Articular chondrocyte of knee joint (primary cell): ENCODE results near the gene ACOT2. TPM values are rescaled to one million over a fixed set of nuclear protein-coding genes. Genes with fewer than 3 reads are reported as not detected.

Experiments
- total RNA-seq: library from RNA; depleted of rRNA; stranded (reverse); fragments of >200 nt; gene quantifications from 2 replicates; pipeline ENCODE4 v1.2.3, GENCODE V29; 2012

The ACOT2 gene, protein sequence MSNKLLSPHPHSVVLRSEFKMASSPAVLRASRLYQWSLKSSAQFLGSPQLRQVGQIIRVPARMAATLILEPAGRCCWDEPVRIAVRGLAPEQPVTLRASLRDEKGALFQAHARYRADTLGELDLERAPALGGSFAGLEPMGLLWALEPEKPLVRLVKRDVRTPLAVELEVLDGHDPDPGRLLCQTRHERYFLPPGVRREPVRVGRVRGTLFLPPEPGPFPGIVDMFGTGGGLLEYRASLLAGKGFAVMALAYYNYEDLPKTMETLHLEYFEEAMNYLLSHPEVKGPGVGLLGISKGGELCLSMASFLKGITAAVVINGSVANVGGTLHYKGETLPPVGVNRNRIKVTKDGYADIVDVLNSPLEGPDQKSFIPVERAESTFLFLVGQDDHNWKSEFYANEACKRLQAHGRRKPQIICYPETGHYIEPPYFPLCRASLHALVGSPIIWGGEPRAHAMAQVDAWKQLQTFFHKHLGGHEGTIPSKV
- total RNA-seq = 25.1 and 35.8 TPM in 2 replicates

DNA sequence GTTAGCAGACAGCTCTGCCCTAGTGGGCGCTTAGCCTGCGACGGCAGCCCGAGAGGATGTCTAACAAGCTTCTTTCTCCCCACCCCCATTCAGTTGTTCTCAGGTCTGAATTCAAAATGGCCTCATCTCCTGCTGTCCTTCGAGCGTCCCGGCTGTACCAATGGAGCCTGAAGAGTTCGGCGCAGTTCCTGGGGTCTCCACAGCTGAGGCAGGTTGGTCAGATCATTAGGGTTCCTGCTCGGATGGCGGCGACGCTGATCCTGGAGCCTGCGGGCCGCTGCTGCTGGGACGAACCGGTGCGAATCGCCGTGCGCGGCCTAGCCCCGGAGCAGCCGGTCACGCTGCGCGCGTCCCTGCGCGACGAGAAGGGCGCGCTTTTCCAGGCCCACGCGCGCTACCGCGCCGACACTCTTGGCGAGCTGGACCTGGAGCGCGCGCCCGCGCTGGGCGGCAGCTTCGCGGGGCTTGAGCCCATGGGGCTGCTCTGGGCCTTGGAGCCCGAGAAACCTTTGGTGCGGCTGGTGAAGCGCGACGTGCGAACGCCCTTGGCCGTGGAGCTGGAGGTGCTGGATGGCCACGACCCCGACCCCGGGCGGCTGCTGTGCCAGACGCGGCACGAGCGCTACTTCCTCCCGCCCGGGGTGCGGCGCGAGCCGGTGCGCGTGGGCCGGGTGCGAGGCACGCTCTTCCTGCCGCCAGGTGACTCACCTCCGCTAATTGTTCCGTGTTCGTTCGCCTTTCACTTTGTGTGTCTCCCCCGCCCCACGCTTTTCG lies at the start of gene ACOT2:
Gene ACOT2 (plus strand): TSS at position 29 of the 774 bp plus-strand sequence. CDS start 28 bp downstream, at position 57.

DNA sequence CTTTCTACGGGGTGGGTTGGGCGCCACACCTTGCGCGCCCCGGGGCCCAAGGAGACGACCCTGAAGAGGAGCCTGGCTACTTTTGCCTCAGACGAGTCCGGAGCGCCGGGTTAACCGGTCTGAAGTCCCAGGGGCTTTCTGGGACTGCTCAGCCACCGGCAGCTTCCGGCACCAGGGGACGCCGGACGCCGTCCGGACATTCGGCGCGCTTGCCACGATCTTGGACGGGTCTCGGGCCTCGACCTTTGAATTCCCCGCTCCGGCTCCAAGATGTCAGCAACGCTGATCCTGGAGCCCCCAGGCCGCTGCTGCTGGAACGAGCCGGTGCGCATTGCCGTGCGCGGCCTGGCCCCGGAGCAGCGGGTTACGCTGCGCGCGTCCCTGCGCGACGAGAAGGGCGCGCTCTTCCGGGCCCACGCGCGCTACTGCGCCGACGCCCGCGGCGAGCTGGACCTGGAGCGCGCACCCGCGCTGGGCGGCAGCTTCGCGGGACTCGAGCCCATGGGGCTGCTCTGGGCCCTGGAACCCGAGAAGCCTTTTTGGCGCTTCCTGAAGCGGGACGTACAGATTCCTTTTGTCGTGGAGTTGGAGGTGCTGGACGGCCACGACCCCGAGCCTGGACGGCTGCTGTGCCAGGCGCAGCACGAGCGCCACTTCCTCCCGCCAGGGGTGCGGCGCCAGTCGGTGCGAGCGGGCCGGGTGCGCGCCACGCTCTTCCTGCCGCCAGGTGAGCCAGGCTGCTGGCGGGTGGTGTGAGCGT lies 22.9 kb downstream of the ACOT2 start, which contains the start of gene ACOT4:
Gene ACOT4 (plus strand): TSS at position 184 of the 760 bp plus-strand sequence. CDS start 87 bp downstream, at position 271.

DNA sequence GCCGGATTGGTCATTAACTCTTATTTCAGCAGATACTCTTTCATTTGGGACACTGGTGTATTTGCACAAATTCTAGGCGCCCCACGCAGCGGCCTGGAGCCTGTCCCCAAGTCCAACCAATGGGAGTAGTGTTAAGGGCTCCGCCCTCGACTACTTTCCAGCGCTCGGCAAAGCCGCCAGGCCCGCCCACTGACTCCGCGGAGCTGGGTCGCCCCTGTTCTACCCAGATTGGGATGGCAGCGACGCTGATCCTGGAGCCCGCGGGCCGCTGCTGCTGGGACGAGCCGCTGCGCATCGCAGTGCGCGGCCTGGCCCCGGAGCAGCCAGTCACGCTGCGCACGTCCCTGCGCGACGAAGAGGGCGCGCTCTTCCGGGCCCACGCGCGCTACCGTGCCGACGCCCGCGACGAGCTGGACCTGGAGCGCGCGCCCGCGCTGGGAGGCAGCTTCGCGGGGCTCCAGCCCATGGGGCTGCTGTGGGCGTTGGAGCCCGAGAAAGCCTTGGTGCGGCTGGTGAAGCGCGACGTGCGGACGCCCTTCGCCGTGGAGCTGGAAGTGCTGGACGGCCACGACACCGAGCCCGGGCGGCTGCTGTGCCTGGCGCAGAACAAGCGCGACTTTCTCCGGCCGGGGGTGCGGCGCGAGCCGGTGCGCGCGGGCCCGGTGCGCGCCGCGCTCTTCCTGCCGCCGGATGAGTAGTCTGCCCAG lies 43.5 kb downstream of the ACOT2 start, which contains the start of gene ACOT6:
Gene ACOT6 (plus strand): TSS at position 179 of the 707 bp plus-strand sequence. CDS start 55 bp downstream, at position 234.

Other genes with a start within 250 kb of the ACOT2 start
- 44.4 and 48.1 TPM in 2 replicates for gene NUMB, start 110.7 kb upstream of the ACOT2 start, total RNA-seq
- gene RIOX1, start 78.3 kb upstream of the ACOT2 start, total RNA-seq = 13.2 and 15.5 TPM in 2 replicates
- gene ACOT1, start 32.1 kb upstream of the ACOT2 start, total RNA-seq = 1.1 and 15.8 TPM in 2 replicates
- 0.13 and 0.22 TPM in 2 replicates for gene HEATR4, start 10.3 kb upstream of the ACOT2 start, total RNA-seq
- gene ACOT4, start 22.7 kb downstream of the ACOT2 start, total RNA-seq = 2.2 TPM in 2 replicates
- gene ACOT6, start 43.3 kb downstream of the ACOT2 start, total RNA-seq = not detected in 2 replicates
- gene DNAL1, start 75.8 kb downstream of the ACOT2 start, total RNA-seq = 11.5 and 19.6 TPM in 2 replicates
- gene PNMA1, start 145.2 kb downstream of the ACOT2 start, total RNA-seq = 35.3 and 35.5 TPM in 2 replicates